Posterior vena cava (tissue), 2 donors: Measurements from ENCODE around the gene EXT2. TPM values are rescaled to one million over a fixed set of nuclear protein-coding genes. Genes with fewer than 3 reads are reported as not detected.

Source experiments
- DNase-seq: peaks from one replicate; pipeline ENCODE4 v3.0.0-alpha.2; 2020; ENCODE audit warnings: low spot score
- intact Hi-C, 2 donors: fragments of 100-400 bp; cut with DNase I; formaldehyde crosslinking; loops; one replicate each; pipeline versions ENCODE4 v1.14.1 to v1.14.2; 2022 to 2023
- total RNA-seq, 2 donors: library from RNA; stranded (reverse); fragmentation: NEBNext Ultra II Directional; extraction: Animal tissue kit (Norgen Biotek cat#: 25700); gene quantifications; one replicate each; pipeline ENCODE4 v1.2.1, GENCODE V29; 2021
- donor health status: DM: yes; HTN: yes; CAD: no.
- donor health status: DM: yes; HTN: yes; CAD: no.

The EXT2 gene
- total RNA-seq, 2 donors from 2014 or later, result 60.1 to 62.8 TPM

- intact Hi-C loops, result no loop called here
- DNase-seq, result no peak
Measured at GRCh38 chr11:44149651-44150050, 54.2 kb downstream of the EXT2 start.

- DNase-seq, result no peak
- intact Hi-C loops, result no loop called here
Measured at GRCh38 chr11:44150401-44150800, 54.9 kb downstream of the EXT2 start.

GRCh38 chr11:44157019-44157418 lies 61.5 kb downstream of the EXT2 start:
- no peak for DNase-seq
- intact Hi-C loops, result no loop called here

- intact Hi-C loops, result no loop called here
- no peak for DNase-seq
Measured at GRCh38 chr11:44158384-44158783, 62.9 kb downstream of the EXT2 start.

GRCh38 chr11:44159848-44160721 lies 64.6 kb downstream of the EXT2 start:
- intact Hi-C loops, result no loop called here
- DNase-seq, result no peak

GRCh38 chr11:44162004-44162403 lies 66.5 kb downstream of the EXT2 start:
- intact Hi-C loops, result no loop called here
- no peak for DNase-seq

- intact Hi-C loops, result no loop called here
- no peak for DNase-seq
Measured at GRCh38 chr11:44162662-44163061, 67.2 kb downstream of the EXT2 start.

- no peak for DNase-seq
- intact Hi-C loops, result no loop called here
Measured at GRCh38 chr11:44165432-44165831, 70.0 kb downstream of the EXT2 start.

- intact Hi-C loops, result no loop called here
- no peak for DNase-seq
Measured at GRCh38 chr11:44167046-44167445, 71.6 kb downstream of the EXT2 start.

- intact Hi-C loops, result loop anchor here in 1 of 2 donors (10.0 kb wide), 1 partner anchor 57 kb away; no protein-coding TSS in a partner anchor
- DNase-seq, result no peak
Measured at GRCh38 chr11:44171518-44171917, 76.0 kb downstream of the EXT2 start.

GRCh38 chr11:44172966-44173365 lies 77.5 kb downstream of the EXT2 start:
- DNase-seq, result no peak
- intact Hi-C loops, result loop anchor here in 1 of 2 donors (10.0 kb wide), 1 partner anchor 58 kb away; no protein-coding TSS in a partner anchor

- DNase-seq, result no peak
- intact Hi-C loops, result loop anchor here in 1 of 2 donors (10.0 kb wide), 1 partner anchor 60 kb away; no protein-coding TSS in a partner anchor
Measured at GRCh38 chr11:44174842-44175241, 79.4 kb downstream of the EXT2 start.

GRCh38 chr11:44176546-44177213 lies 81.2 kb downstream of the EXT2 start:
- DNase-seq, result no peak
- intact Hi-C loops, result loop anchor here in 1 of 2 donors (10.0 kb wide), 1 partner anchor 62 kb away; no protein-coding TSS in a partner anchor

GRCh38 chr11:44177905-44178304 lies 82.4 kb downstream of the EXT2 start:
- no peak for DNase-seq

GRCh38 chr11:44178381-44178780 lies 82.9 kb downstream of the EXT2 start:
- no peak for DNase-seq
- intact Hi-C loops, result loop anchor here in 1 of 2 donors (10.0 kb wide), 1 partner anchor 64 kb away; no protein-coding TSS in a partner anchor

More at GRCh38 chr11:44177905-44178304, 82.4 kb downstream of the EXT2 start:
- intact Hi-C loops, result loop anchor here in 1 of 2 donors (10.0 kb wide), 1 partner anchor 63 kb away; no protein-coding TSS in a partner anchor

GRCh38 chr11:44179173-44179572 lies 83.7 kb downstream of the EXT2 start:
- intact Hi-C loops, result loop anchor here in 1 of 2 donors (10.0 kb wide), 1 partner anchor 64 kb away; no protein-coding TSS in a partner anchor
- no peak for DNase-seq

- no peak for DNase-seq
- intact Hi-C loops, result no loop called here
Measured at GRCh38 chr11:44180107-44180506, 84.6 kb downstream of the EXT2 start.

GRCh38 chr11:44185522-44185921 lies 90.0 kb downstream of the EXT2 start:
- DNase-seq, result no peak
- intact Hi-C loops, result no loop called here

GRCh38 chr11:44186321-44186930 lies 90.9 kb downstream of the EXT2 start:
- intact Hi-C loops, result no loop called here

GRCh38 chr11:44188643-44189042 lies 93.2 kb downstream of the EXT2 start:
- intact Hi-C loops, result no loop called here
- DNase-seq, result no peak

More at GRCh38 chr11:44186321-44186930, 90.9 kb downstream of the EXT2 start:
- DNase-seq, result no peak
